ENCODE measurements around the gene ZC2HC1C. TPM values are rescaled to one million over a fixed set of nuclear protein-coding genes. Genes with fewer than 3 reads are reported as not detected.

ZC2HC1C gene
- total RNA-seq, 1 donor from 2014 or later = 5.2 TPM

GRCh38 chr14:75088566-75089373, 19.3 kb downstream of the ZC2HC1C start:
- no peak for DNase-seq (ENCODE audit: low spot score)
- intact Hi-C loops (cut with DNase I) = loop anchor here (2.0 kb wide), 2 partner anchors 174 to 228 kb away; no protein-coding TSS in a partner anchor

- DNase-seq (ENCODE audit: low spot score) = no peak
- intact Hi-C loops (cut with DNase I) = no loop called here
These were observed 20.9 kb downstream of the ZC2HC1C start for GRCh38 chr14:75090353-75090752.

- intact Hi-C loops (cut with DNase I) = no loop called here
- DNase-seq (ENCODE audit: low spot score) = no peak
These were observed 21.8 kb downstream of the ZC2HC1C start for GRCh38 chr14:75091251-75091650.

- DNase-seq (ENCODE audit: low spot score) = no peak
- intact Hi-C loops (cut with DNase I) = no loop called here
These were observed 23.3 kb downstream of the ZC2HC1C start for GRCh38 chr14:75092698-75093097.

GRCh38 chr14:75094896-75095295, 25.5 kb downstream of the ZC2HC1C start:
- intact Hi-C loops (cut with DNase I) = no loop called here

GRCh38 chr14:75095690-75096089, 26.2 kb downstream of the ZC2HC1C start:
- DNase-seq (ENCODE audit: low spot score) = no peak
- intact Hi-C loops (cut with DNase I) = no loop called here

More at GRCh38 chr14:75094896-75095295, 25.5 kb downstream of the ZC2HC1C start:
- DNase-seq (ENCODE audit: low spot score) = no peak

- no peak for DNase-seq (ENCODE audit: low spot score)
- intact Hi-C loops (cut with DNase I) = no loop called here
These were observed 27.5 kb downstream of the ZC2HC1C start for GRCh38 chr14:75096959-75097358.

GRCh38 chr14:75098212-75098611, 28.8 kb downstream of the ZC2HC1C start:
- intact Hi-C loops (cut with DNase I) = no loop called here
- no peak for DNase-seq (ENCODE audit: low spot score)

- no peak for DNase-seq (ENCODE audit: low spot score)
- intact Hi-C loops (cut with DNase I) = no loop called here
These were observed 29.2 kb downstream of the ZC2HC1C start for GRCh38 chr14:75098682-75099081.

- no peak for DNase-seq (ENCODE audit: low spot score)
- intact Hi-C loops (cut with DNase I) = no loop called here
These were observed 32.0 kb downstream of the ZC2HC1C start for GRCh38 chr14:75101491-75101890.

GRCh38 chr14:75107186-75107585, 37.7 kb downstream of the ZC2HC1C start:
- intact Hi-C loops (cut with DNase I) = no loop called here
- DNase-seq (ENCODE audit: low spot score) = no peak

GRCh38 chr14:75109877-75110276, 40.4 kb downstream of the ZC2HC1C start:
- no peak for DNase-seq (ENCODE audit: low spot score)
- intact Hi-C loops (cut with DNase I) = no loop called here

- intact Hi-C loops (cut with DNase I) = no loop called here
These were observed 44.6 kb downstream of the ZC2HC1C start for GRCh38 chr14:75113932-75114539.

GRCh38 chr14:75119056-75119455, 49.6 kb downstream of the ZC2HC1C start:
- intact Hi-C loops (cut with DNase I) = no loop called here
- no peak for DNase-seq (ENCODE audit: low spot score)

More at GRCh38 chr14:75113932-75114539, 44.6 kb downstream of the ZC2HC1C start:
- DNase-seq (ENCODE audit: low spot score) = no peak

- DNase-seq (ENCODE audit: low spot score) = no peak
- intact Hi-C loops (cut with DNase I) = no loop called here
These were observed 51.3 kb downstream of the ZC2HC1C start for GRCh38 chr14:75120541-75121291.

- intact Hi-C loops (cut with DNase I) = no loop called here
- no peak for DNase-seq (ENCODE audit: low spot score)
These were observed 52.1 kb downstream of the ZC2HC1C start for GRCh38 chr14:75121552-75121951.

GRCh38 chr14:75123991-75124390, 54.5 kb downstream of the ZC2HC1C start:
- intact Hi-C loops (cut with DNase I) = no loop called here
- no peak for DNase-seq (ENCODE audit: low spot score)

GRCh38 chr14:75125617-75126016, 56.2 kb downstream of the ZC2HC1C start:
- no peak for DNase-seq (ENCODE audit: low spot score)
- intact Hi-C loops (cut with DNase I) = loop anchor here (5.0 kb wide), 1 partner anchor 52 kb away; the partner anchor contains the start of gene TMED10

GRCh38 chr14:75126121-75126544, 56.7 kb downstream of the ZC2HC1C start:
- DNase-seq (ENCODE audit: low spot score) = no peak
- intact Hi-C loops (cut with DNase I) = loop anchor here (5.0 kb wide), 1 partner anchor 51 kb away; the partner anchor contains the start of gene TMED10
